HG03521 (cell line): ENCODE data around the gene ELL.

Experiments
- ATAC-seq: cut with Tn5 transposase; IDR thresholded peaks from one replicate; pipeline ENCODE4 v1.9.1; 2021; ENCODE audit warnings: mild to moderate bottlenecking, moderate library complexity; ENCODE audit not compliant: unreplicated experiment

Gene ELL

DNA sequence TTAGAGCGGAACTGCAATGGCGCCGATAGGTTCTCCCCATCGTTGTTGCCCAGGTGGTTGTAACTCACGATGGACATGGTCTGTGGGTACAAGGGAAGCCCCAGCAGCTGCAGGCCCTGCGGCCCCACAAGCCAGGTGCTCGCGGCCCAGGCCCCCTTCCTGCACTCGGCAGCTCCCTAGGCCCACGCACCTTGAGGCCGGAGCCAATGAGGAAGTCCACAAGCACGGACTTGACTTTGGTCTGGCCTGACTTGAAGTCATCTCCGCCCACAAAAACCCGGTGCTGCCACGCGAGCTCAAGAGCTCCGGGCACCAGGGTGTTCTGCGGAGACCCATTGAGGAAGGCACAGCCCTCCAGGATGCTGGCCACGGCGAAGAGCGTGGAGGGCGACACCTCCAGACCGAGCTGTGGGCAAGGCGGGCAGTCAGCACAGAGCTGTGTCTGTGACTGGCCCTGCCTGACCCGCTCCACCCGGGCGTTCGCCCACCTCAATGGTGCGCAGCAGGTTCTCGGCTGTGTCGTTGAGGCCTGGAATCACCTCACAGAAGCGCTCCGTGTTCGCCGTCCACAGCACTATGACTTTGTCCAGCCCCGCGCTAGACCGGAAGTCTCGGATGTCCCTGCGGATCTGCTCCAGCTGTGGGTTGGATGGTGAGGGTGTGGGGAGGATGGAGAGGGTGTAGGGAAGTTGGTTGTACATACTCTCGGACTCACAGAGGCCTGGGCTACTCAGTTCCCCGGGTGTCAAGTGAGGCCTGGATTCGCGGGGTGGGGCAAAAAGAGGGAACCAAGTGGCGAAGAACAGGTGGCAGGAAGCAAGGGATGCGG lies 85.8 kb downstream of the ELL start:
- ATAC-seq: no peak

DNA sequence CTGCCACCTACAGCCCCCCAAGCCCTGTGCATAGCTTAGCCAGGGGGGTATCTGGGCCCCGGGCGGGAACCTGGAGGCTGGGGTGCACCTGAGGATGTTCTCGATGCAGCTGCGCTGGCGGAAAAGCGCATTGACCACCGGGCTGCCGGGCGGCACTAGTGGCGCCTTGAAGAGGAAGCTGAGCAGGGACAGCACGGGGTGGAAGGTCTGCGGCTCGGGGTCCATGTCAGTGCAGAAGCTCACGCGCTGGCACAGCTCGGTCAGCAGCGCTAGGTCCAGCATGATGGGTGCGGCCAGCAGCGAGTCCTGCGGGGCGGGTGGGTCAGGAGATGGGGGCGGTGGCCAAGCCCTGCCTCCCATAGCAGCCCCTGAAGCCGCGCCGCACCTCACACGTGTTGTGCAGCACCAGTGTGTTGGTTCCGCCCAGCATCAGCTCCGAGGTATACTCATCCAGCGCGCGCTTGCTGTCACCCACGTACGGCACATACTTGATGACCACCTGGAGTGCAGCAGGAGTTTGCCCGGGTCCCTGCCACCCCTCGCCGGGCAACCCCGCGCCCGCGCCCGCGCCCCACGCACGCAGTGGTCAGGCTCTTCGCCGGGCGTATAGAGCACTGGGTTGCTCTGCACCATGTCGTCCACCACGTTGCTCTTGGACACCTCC lies 86.6 kb downstream of the ELL start:
- no peak for ATAC-seq

DNA sequence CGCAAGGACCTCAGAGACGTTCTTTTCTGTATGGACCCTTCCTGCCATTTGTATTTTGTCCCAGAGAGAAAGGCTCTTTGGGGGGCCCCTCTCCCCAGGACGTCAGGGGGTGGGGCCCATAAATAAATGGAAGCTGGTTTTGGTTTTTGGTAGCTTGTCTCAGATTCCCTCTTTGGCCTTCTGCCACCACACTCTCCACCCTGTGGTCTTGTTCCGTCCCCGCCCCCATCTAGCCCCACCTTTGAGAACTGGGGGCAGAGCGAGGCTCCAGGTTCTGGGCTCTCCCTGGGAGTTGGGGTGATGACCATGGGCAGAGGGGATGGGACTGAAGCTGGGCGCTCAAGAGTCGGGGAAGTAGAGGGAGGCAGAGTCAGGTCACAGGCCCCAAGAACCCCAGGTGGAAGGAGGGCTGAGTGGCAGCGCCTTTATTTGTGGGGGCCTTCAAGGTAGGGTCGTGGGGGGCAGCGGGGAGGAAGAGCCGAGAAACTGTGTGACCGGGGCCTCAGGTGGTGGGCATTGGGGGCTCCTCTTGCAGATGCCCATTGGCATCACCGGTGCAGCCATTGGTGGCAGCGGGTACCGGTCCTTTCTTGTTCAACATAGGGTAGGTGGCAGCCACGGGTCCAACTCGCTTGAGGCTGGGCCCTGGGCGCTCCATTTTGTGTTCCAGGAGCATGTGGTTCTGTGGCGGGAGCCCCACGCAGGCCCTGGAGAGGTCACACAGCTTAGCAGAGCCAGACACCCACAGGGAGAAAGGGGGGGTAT lies 87.3 kb downstream of the ELL start:
- ATAC-seq: no peak

DNA sequence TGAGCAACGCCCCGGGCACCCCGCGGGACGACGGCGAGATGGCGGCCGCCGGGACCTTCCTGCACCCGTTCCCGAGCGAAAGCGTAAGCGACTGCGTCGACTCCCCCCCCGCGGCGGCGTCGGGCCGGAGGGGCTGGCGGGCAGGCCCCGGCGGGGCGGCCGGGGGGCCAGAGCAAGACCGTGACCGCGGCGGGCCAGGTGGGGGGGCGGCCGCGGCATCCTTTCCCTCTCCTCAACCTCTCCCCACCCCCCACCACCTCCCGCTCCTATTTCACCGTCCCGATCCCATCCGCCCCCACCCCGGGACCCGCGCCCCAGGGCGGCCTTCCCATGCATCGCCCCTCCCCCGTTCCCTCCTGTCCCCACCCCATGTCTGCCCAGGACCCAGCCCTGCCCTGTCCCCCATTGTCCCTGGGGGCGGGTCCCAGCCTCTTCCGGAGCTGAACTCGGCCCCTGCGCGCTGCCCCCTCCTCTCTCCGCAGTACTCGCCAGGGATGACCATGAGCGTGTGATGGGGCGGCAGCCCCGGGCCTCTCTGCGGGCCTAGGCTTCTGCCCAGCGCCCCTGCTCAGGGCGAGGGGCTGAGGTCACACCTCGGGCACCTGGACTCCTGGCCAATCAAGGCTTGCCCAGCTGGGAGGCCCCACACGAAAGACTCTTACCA lies 88.0 kb downstream of the ELL start:
- no peak for ATAC-seq

GRCh38 chr19:18433015-18433691 lies 88.7 kb downstream of the ELL start:
- ATAC-seq: no peak

DNA sequence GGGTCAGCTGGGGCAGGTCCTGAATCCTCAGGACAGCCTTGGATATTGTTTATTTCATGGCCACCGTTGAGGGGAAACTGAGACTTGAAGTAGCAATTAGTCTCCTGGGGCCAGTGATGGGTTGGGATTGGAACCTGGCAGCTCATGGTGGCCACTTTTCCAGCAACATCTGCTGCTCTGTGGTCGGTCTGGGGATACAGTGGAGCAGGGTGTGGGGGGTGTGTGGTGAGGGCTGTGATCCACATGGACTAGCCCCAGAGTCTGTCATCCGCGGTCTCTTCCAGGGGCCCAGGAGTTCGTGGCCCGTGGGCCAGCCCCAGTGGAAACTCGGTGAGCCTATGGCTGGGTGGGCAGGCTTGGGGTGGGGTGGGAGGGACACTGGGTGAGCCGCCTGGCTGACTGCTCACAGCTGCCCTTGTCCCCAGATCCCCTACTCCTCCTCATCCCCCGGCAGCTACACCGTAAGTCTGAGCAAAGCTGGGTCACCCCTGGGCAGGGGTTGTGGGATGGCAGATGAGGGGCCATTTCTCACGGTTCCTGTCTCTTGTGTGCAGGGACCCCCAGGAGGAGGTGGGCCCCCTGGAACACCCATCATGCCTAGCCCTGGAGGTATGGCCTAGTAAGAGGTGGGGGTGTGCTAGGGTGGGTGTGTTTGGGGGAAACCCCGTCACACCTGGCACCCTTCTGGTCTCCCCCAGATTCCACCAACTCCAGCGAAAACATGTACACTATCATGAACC lies 89.4 kb downstream of the ELL start:
- no peak for ATAC-seq

GRCh38 chr19:18431351-18432197 lies 90.3 kb downstream of the ELL start:
- ATAC-seq: no peak

DNA sequence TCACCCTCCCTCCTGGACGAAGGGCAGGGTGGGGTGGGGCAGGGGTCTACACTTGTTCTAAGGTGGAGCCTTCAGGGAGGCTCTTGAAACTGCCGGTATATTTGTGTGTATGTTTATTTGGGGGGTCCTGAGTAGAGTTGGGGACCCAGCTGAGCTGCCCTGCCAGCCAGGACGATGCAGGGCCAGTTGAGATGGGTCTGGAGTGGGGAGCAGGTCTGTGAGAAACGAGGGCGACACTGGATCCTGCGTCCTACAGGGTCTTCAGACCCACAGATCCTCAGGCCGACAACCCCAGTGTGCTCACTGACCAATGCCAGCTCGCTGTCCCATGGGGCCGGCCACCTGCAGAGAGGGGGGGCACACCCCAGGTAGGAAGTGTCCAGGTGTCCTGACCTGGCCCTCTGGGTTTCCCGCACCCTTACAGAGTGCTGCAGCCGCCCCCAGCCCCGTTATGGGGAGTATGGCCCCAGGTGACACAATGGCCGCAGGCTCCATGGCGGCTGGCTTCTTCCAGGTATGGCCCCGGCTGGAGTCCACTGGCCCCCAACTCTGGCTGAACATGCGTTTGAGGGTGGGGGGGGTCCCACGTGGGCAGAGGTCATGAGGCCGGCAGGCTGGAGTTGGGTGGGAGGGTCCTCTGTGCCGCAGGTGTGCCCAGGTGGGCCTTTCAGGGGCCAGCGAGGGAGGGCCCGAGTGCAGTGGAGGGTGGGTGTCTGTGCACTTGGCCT lies 91.3 kb downstream of the ELL start:
- no peak for ATAC-seq

DNA sequence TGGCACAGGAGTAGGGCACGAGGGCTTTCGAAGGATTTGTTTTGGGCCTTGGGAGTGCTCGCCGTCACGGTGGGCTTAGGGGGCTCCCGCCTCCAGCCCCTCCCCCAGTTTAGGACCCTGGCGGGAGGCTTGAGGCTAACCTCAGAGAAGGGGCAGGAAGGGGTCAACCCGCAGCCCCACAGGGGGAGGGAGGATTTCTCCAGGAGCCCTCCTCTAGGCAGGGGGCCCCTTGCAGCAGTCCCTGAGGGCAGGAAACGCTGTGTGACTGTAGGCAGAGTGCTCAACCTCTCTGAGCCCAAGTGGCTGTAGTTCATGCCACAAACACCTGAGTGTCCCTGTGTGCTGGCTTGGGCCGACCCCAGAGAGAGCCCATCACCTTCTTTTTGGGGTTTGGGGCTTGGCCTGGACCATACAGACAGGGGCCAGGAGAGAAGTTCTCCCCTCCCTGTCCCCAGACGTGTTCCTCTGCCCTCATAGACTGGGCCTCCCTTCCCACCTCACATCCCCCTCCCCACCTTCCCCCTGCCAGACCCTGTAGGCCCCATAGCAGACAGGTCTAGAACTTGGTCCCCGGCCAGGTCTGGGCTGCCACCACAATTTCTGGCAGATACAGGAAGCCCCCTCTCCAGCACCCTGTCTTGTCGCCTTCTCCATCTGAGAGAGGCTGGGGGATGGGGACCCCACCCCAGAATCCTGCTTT lies 92.0 kb downstream of the ELL start:
- no peak for ATAC-seq

DNA sequence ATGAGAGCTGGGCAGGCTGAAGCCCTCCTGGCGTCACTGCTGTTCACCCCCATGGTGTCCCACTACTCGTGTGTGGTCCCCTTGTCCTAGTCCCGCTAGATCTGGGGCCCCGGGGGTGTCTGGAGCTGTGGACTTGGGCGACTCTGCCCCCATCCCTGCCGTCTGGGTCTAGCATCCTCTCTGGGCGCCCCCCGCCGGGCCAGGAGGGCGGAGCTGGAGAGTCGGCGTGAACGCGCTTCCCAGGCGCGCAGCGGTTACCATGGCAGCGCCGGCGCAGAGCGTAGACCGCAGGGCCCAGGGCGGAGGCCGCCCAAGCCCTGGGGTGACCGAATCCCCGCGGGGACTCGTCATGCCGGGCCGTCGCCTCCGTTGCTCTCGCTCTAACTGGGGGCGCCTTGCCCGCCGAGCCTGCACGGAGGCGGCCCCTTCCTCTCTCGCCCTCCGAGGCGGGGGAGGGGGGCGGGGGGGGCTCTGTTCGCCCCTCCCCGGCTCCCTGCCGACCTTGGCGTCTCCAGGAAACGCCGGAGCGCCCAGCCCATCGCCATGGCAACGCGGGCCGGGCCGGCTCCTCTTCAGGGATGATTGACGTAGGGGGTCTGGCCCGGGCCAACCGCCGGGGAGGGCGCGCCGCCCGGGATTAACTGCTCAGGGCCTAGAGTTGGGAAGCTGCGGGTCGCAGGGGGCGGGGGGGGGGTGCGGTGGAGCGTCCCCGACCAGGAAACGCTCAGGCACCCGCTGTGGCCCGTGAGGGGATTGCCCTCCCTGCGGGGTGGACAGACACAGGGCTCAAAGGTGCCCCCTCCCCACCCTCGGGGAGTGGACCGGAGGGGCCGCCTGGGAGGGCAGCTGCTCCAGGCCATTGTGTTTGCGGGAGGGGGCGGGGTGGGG lies 92.8 kb downstream of the ELL start:
- ATAC-seq: peak; percentile 55

- no peak for ATAC-seq
These were observed 93.6 kb downstream of the ELL start for GRCh38 chr19:18428173-18428786.

GRCh38 chr19:18427743-18428113 lies 94.1 kb downstream of the ELL start:
- ATAC-seq: no peak

- ATAC-seq: no peak
These were observed 94.7 kb downstream of the ELL start for GRCh38 chr19:18427080-18427742.

DNA sequence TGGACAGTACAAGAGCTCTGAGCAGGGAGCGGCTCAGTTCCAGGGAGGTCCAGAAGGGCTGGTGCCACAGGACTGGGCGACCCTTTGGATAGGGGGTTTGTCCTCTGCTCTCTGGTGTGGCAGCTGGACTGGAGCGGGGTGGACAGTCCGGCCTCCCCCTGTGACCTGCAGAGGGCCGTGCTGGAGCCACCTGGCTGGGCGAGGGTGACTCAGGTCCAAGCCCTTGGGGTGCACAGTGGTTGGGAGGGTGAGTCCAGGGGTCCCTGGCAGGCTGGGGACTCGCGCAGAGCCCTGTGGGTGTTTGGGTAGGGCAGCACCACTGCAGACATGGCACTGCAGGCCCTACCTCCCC lies 95.5 kb downstream of the ELL start:
- ATAC-seq: no peak

GRCh38 chr19:18425515-18426415 lies 96.1 kb downstream of the ELL start:
- ATAC-seq: no peak
